ENCODE data around the gene SEC31B. TPM values are rescaled to one million over a fixed set of nuclear protein-coding genes. Genes with fewer than 3 reads are reported as not detected.

Gene SEC31B
- total and polyA plus RNA-seq, 2 experiments from 2014 or later = 2.9 to 6.7 TPM

DNA sequence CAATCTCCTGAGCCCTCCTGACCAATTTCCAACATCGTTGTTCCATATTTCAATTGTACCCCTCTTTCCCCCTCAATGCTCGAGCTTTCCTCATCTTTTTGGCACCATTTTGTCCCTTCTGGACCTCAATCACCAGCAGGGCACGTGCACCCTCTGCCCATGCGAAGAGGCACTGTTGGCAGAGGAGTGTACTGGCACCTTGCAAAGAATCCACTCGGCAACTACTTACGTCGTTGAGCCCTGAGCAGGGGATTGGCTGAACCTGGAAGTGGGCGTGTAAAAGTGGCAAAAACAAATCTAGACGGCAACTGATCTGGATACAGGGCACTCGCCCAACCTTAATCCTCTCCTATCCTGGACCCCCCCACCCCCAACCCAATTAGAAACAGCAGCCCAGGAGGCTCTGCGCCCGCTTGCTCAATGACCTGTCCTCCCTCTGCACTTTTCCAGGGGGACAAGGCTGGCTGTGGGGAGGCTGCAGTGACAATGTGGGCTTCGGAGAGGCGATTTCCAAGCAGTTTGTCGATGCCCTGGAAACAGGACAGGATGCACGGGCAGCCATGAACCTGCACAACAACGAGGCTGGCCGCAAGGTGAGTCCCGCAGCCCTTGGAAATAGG is 38.1 kb downstream of the SEC31B start:
- Histone ChIP-seq H3K9me2 (ENCODE audit: insufficient read depth) (no peaks in the 10 kb centered on the region), H3K27me3 (ENCODE audit: insufficient read depth) (peaks cover 79% of the 10 kb centered on the region), H3K4me2 (peak overlapping the region; percentile 86), H3K79me2 (replicated peaks; ENCODE audit: insufficient read depth) (no peaks in the 10 kb centered on the region), H4K20me1 (replicated peaks; ENCODE audit: insufficient read depth) (0 out of 2 replicates have a peak, but pooled peaks cover 8% of the 10 kb centered on the region), H3K27ac (ENCODE audit: low read depth) (no peak overlapping the region), H3K4me1 (ENCODE audit: insufficient read depth) (peaks cover 33% of the 10 kb centered on the region), H3F3A (replicated peaks; ENCODE audit: low read depth) (peaks cover 7% of the 10 kb centered on the region), H2AFZ (peak overlapping the region; percentile 84), H3K36me3 (ENCODE audit: insufficient read depth) (peaks cover 3% of the 10 kb centered on the region; the same call in 1 of the 2 replicates), H3K4me3 (peak overlapping the region; percentile 86)
- peak; percentile 92 for DNase-seq (ENCODE audit: low spot score)
- ATAC-seq = peak; percentile 69
- Mint-ChIP-seq H3K27ac (no peak overlapping the region), H3K4me1 (peaks cover 35% of the 10 kb centered on the region), H3K27me3 (ENCODE audit: insufficient read depth, low read depth, poor library complexity) (peaks cover 80% of the 10 kb centered on the region), H3K4me3 (peak overlapping the region; percentile 74), H3K9me3 (no peaks in the 10 kb centered on the region; the same call in 2 of the 3 replicates), H3K36me3 (ENCODE audit: low read depth) (peaks cover 3% of the 10 kb centered on the region; the same call in 1 of the 3 replicates)
- TF ChIP-seq STAT1 (IDR thresholded peaks at IDR 0.05; ENCODE audit: unreplicated experiment) (no peak), POLR2AphosphoS5 (IDR thresholded peaks at IDR 0.05; ENCODE audit: low read depth) (no peak), CREB1 (CRISPR knock-in tag; IDR thresholded peaks at IDR 0.05; ENCODE audit: low read depth) (peak; percentile 94)
- TF ChIP-seq, protein P1, sequence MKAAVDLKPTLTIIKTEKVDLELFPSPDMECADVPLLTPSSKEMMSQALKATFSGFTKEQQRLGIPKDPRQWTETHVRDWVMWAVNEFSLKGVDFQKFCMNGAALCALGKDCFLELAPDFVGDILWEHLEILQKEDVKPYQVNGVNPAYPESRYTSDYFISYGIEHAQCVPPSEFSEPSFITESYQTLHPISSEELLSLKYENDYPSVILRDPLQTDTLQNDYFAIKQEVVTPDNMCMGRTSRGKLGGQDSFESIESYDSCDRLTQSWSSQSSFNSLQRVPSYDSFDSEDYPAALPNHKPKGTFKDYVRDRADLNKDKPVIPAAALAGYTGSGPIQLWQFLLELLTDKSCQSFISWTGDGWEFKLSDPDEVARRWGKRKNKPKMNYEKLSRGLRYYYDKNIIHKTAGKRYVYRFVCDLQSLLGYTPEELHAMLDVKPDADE (IDR thresholded peaks at IDR 0.05) = no peak

DNA sequence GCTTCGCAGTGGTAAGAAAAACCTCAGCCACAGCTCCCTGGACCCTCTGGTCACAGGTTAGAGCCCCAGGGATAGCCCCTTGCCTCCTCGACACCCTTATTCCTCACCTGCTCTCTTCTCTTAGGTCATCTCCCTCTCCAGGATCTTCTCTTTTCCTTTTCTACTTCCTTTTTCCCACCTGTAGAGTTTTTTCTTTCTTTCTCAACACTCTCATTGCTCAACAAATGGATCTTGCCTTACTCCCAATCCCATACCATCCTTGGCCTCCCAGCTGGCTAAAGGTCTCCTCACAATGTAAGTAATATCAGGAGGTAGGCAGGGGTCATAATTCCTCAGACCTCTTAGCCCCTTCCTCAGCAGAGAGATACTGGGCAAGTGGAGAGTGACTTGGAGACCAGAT is 39.7 kb downstream of the SEC31B start:
- no peak overlapping the region for H3K4me3 ChIP-seq
- no peaks in the 10 kb centered on the region for H3K9me2 ChIP-seq (ENCODE audit: insufficient read depth)
- 0 out of 2 replicates have a peak, but pooled peaks cover 8% of the 10 kb centered on the region for H4K20me1 ChIP-seq (replicated peaks; ENCODE audit: insufficient read depth)
- no peak for DNase-seq (ENCODE audit: low spot score)
- Mint-ChIP-seq H3K27ac (no peak overlapping the region), H3K36me3 (ENCODE audit: low read depth) (peaks cover 3% of the 10 kb centered on the region; the same call in 1 of the 3 replicates), H3K9me3 (no peaks in the 10 kb centered on the region; the same call in 2 of the 3 replicates), H3K4me3 (no peak overlapping the region; the same call in 2 of the 3 replicates), H3K4me1 (peaks cover 19% of the 10 kb centered on the region), H3K27me3 (ENCODE audit: insufficient read depth, low read depth, poor library complexity) (peaks cover 67% of the 10 kb centered on the region)
- peaks cover 5% of the 10 kb centered on the region for H3F3A ChIP-seq (replicated peaks; ENCODE audit: low read depth)
- peaks cover 3% of the 10 kb centered on the region; the same call in 1 of the 2 replicates for H3K36me3 ChIP-seq (ENCODE audit: insufficient read depth)
- ATAC-seq = no peak
- no peak overlapping the region for H3K27ac ChIP-seq (ENCODE audit: low read depth)
- H3K4me1 ChIP-seq (ENCODE audit: insufficient read depth) = peaks cover 21% of the 10 kb centered on the region
- H3K79me2 ChIP-seq (replicated peaks; ENCODE audit: insufficient read depth) = no peaks in the 10 kb centered on the region
- H3K4me2 ChIP-seq = no peak overlapping the region
- no peak overlapping the region for H2AFZ ChIP-seq
- peaks cover 69% of the 10 kb centered on the region for H3K27me3 ChIP-seq (ENCODE audit: insufficient read depth)
- no peak for TF ChIP-seq POLR2AphosphoS5 (IDR thresholded peaks at IDR 0.05; ENCODE audit: low read depth)
- TF ChIP-seq NANOG (IDR thresholded peaks at IDR 0.05; ENCODE audit: borderline replicate concordance) = no peak
- TF ChIP-seq ZNF331 (CRISPR knock-in tag; IDR thresholded peaks at IDR 0.05; ENCODE audit: low read depth) = no peak
- TF ChIP-seq CREB1 (CRISPR knock-in tag; IDR thresholded peaks at IDR 0.05; ENCODE audit: low read depth) = no peak
- no peak for TF ChIP-seq EZH2 (IDR thresholded peaks at IDR 0.05; ENCODE audit: low read depth, unreplicated experiment)
- no peak for TF ChIP-seq JUNB (IDR thresholded peaks at IDR 0.05; ENCODE audit: unreplicated experiment)
- TF ChIP-seq, protein P2, sequence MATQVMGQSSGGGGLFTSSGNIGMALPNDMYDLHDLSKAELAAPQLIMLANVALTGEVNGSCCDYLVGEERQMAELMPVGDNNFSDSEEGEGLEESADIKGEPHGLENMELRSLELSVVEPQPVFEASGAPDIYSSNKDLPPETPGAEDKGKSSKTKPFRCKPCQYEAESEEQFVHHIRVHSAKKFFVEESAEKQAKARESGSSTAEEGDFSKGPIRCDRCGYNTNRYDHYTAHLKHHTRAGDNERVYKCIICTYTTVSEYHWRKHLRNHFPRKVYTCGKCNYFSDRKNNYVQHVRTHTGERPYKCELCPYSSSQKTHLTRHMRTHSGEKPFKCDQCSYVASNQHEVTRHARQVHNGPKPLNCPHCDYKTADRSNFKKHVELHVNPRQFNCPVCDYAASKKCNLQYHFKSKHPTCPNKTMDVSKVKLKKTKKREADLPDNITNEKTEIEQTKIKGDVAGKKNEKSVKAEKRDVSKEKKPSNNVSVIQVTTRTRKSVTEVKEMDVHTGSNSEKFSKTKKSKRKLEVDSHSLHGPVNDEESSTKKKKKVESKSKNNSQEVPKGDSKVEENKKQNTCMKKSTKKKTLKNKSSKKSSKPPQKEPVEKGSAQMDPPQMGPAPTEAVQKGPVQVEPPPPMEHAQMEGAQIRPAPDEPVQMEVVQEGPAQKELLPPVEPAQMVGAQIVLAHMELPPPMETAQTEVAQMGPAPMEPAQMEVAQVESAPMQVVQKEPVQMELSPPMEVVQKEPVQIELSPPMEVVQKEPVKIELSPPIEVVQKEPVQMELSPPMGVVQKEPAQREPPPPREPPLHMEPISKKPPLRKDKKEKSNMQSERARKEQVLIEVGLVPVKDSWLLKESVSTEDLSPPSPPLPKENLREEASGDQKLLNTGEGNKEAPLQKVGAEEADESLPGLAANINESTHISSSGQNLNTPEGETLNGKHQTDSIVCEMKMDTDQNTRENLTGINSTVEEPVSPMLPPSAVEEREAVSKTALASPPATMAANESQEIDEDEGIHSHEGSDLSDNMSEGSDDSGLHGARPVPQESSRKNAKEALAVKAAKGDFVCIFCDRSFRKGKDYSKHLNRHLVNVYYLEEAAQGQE (IDR thresholded peaks at IDR 0.05; ENCODE audit: unreplicated experiment) = no peak
- no peak for TF ChIP-seq STAT1 (IDR thresholded peaks at IDR 0.05; ENCODE audit: unreplicated experiment)
- no peak for TF ChIP-seq EZH2phosphoT487 (IDR thresholded peaks at IDR 0.05; ENCODE audit: unreplicated experiment)
- TF ChIP-seq, protein P3, sequence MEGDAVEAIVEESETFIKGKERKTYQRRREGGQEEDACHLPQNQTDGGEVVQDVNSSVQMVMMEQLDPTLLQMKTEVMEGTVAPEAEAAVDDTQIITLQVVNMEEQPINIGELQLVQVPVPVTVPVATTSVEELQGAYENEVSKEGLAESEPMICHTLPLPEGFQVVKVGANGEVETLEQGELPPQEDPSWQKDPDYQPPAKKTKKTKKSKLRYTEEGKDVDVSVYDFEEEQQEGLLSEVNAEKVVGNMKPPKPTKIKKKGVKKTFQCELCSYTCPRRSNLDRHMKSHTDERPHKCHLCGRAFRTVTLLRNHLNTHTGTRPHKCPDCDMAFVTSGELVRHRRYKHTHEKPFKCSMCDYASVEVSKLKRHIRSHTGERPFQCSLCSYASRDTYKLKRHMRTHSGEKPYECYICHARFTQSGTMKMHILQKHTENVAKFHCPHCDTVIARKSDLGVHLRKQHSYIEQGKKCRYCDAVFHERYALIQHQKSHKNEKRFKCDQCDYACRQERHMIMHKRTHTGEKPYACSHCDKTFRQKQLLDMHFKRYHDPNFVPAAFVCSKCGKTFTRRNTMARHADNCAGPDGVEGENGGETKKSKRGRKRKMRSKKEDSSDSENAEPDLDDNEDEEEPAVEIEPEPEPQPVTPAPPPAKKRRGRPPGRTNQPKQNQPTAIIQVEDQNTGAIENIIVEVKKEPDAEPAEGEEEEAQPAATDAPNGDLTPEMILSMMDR (conservative IDR thresholded peaks at IDR 0.05; ENCODE audit: low read depth in 2 of 2) = no peak
